HCT116 (cell line): Measurements from ENCODE around the gene GOT1. TPM values are rescaled to one million over a fixed set of nuclear protein-coding genes. Genes with fewer than 3 reads are reported as not detected.

Source experiments
- ATAC-seq: fragments of 200-7000 bp; cut with Tn5 transposase; 2 replicates; pipeline ENCODE4 v1.9.1; 2020; ENCODE audit warnings: mild to moderate bottlenecking, moderate library complexity
- BruUV-seq: library from RNA; stranded (reverse); fragments of 400-500 nt; replicated peaks from 2 replicates; lab custom pipeline; 2021; lab: Mats Ljungman, UMichigan
- CTCF ChIA-PET: fragments of 300-600 bp; sonication (Branson Sonifier 250); formaldehyde crosslinking; loops from one replicate; lab custom pipeline; 2021; ENCODE audit warnings: antibody characterized with exemption; lab: Charles Lee
- POLR2A ChIA-PET: fragments of 300-600, 350-600 bp; sonication (Branson Sonifier 250); formaldehyde crosslinking; loops from one replicate; lab custom pipeline; 2021; ENCODE audit warnings: antibody characterized with exemption; lab: Charles Lee
- RAD21 ChIA-PET, 2 experiments: fragments of 300-600 bp; sonication (Branson Sonifier 250); formaldehyde crosslinking; loops; one replicate each; lab custom pipeline; 2023; ENCODE audit warnings: low total read pairs in 2 of 2; ENCODE audit not compliant: uncharacterized antibody in 2 of 2, unreplicated experiment in 2 of 2, low non-redundant PET in 1 of 2; lab: Charles Lee
- DNase-seq: peaks from one replicate; pipeline ENCODE4 v3.0.0-alpha.2; 2010; ENCODE audit warnings: low read depth, low spot score
- H2AFZ ChIP-seq: fragments of 200-600 bp; shearing (Covaris generic), sonication (generic); 2 replicates; pipeline ENCODE4 v1.6.1; 2017; ENCODE audit warnings: low read depth, mixed run types, mixed read lengths, antibody characterized with exemption, low read length; ENCODE audit not compliant: poor library complexity, severe bottlenecking
- H3K27ac ChIP-seq: 2 replicates; pipeline ENCODE4 v1.5.1; 2012; ENCODE audit warnings: low read depth, low read length
- H3K27me3 ChIP-seq: fragments of 200-600 bp; sonication (generic); 2 replicates; pipeline ENCODE4 v1.6.1; 2016; ENCODE audit warnings: mixed run types, low read length, mixed read lengths; ENCODE audit not compliant: insufficient read depth
- H3K36me3 ChIP-seq, 2 experiments: fragments of 200-500 bp in 1 of 2; fragments of 200-600 bp in 1 of 2; sonication (Bioruptor generic) in 1 of 2; sonication (generic) in 1 of 2; 2 replicates each; pipeline versions ENCODE4 v1.5.1 to v1.6.1; 2014 to 2016; ENCODE audit warnings: low read length in 2 of 2, inconsistent platforms in 1 of 2, mixed read lengths in 1 of 2, mixed run types in 1 of 2; ENCODE audit not compliant: insufficient read depth in 2 of 2, control insufficient read depth in 1 of 2
- H3K4me1 ChIP-seq, 2 experiments: fragments of 200-600 bp in 1 of 2; sonication (generic) in 1 of 2; 2 replicates each; pipeline versions ENCODE4 v1.5.1 to v1.6.1; 2012 to 2017; ENCODE audit warnings: low read length in 2 of 2, inconsistent platforms in 1 of 2, mild to moderate bottlenecking in 1 of 2, mixed read lengths in 1 of 2, mixed run types in 1 of 2, moderate library complexity in 1 of 2; ENCODE audit not compliant: insufficient read depth in 2 of 2, control insufficient read depth in 1 of 2
- H3K4me2 ChIP-seq: fragments of 200-600 bp; sonication (generic); 2 replicates; pipeline ENCODE4 v1.6.1; 2017; ENCODE audit warnings: mixed run types, low read length, mixed read lengths
- H3K4me3 ChIP-seq, 2 experiments: fragments of 200-600 bp in 1 of 2; sonication (generic) in 1 of 2; replicated peaks in 1 of 2; 2 replicates each; pipeline ENCODE4 v1.5.1; 2011 to 2016; ENCODE audit warnings: low read length in 2 of 2, control low read depth in 1 of 2, low read depth in 1 of 2, mild to moderate bottlenecking in 1 of 2, mixed read lengths in 1 of 2, mixed run types in 1 of 2
- H3K79me2 ChIP-seq: fragments of 200-600 bp; sonication (generic); 2 replicates; pipeline ENCODE4 v1.6.1; 2017; ENCODE audit warnings: mild to moderate bottlenecking, mixed run types, low read length, moderate library complexity, mixed read lengths; ENCODE audit not compliant: insufficient read depth
- H3K9ac ChIP-seq: fragments of 200-600 bp; sonication (generic); 2 replicates; pipeline ENCODE4 v1.6.1; 2016; ENCODE audit warnings: low read length, mixed read lengths
- H3K9me2 ChIP-seq: fragments of 200-600 bp; sonication (generic), shearing (Covaris generic); 2 replicates; pipeline ENCODE4 v1.6.1; 2017; ENCODE audit warnings: mixed run types, mild to moderate bottlenecking, moderate library complexity; ENCODE audit not compliant: insufficient read depth
- H3K9me3 ChIP-seq, 2 experiments: fragments of 200-500 bp in 1 of 2; fragments of 200-600 bp in 1 of 2; sonication (Bioruptor generic) in 1 of 2; sonication (generic) in 1 of 2; 2 replicates each; pipeline ENCODE4 v1.6.1; 2014 to 2017; ENCODE audit warnings: low read length in 2 of 2, mixed read lengths in 2 of 2, inconsistent platforms in 1 of 2, low read depth in 1 of 2, mild to moderate bottlenecking in 1 of 2, mixed run types in 1 of 2, moderate library complexity in 1 of 2; ENCODE audit not compliant: control insufficient read depth in 1 of 2, insufficient read depth in 1 of 2
- H4K20me1 ChIP-seq: fragments of 200-600 bp; sonication (generic), shearing (Covaris generic); 2 replicates; pipeline ENCODE4 v1.6.1; 2017; ENCODE audit warnings: mixed run types, mild to moderate bottlenecking, moderate library complexity; ENCODE audit not compliant: insufficient read depth
- CBX3 ChIP-seq: IDR thresholded peaks from 2 replicates; pipeline ENCODE4 v1.6.1; 2012; ENCODE audit warnings: low read depth
- CEBPB ChIP-seq: IDR thresholded peaks from 2 replicates; pipeline ENCODE4 v1.6.1; 2012; ENCODE audit warnings: low read depth
- CTCF ChIP-seq, 3 experiments: fragments of 200-600 bp in 1 of 3; sonication (generic) in 1 of 3; IDR thresholded peaks in 2 of 3; conservative IDR thresholded peaks in 1 of 3; 2 replicates each; pipeline ENCODE4 v1.5.1; 2012 to 2017; ENCODE audit warnings: low read depth in 2 of 3, low read length in 2 of 3, antibody characterized with exemption in 1 of 3, borderline replicate concordance in 1 of 3, control low read depth in 1 of 3, mild to moderate bottlenecking in 1 of 3, mixed read lengths in 1 of 3, mixed run types in 1 of 3, moderate library complexity in 1 of 3; ENCODE audit not compliant: insufficient read depth in 1 of 3
- ELF1 ChIP-seq: IDR thresholded peaks from 2 replicates; pipeline ENCODE4 v1.6.1; 2012; ENCODE audit warnings: low read depth, borderline replicate concordance
- EZH2 ChIP-seq: fragments of 200-600 bp; sonication (generic); IDR thresholded peaks from 2 replicates; pipeline ENCODE4 v1.6.1; 2017; ENCODE audit warnings: antibody characterized with exemption, mixed run types
- FOSL1 ChIP-seq: IDR thresholded peaks from 2 replicates; pipeline ENCODE4 v1.6.1; 2012; ENCODE audit warnings: low read depth
- JUND ChIP-seq: IDR thresholded peaks from 2 replicates; pipeline ENCODE4 v1.6.1; 2012
- MAX ChIP-seq: IDR thresholded peaks from 2 replicates; pipeline ENCODE4 v1.6.1; 2012
- POLR2A ChIP-seq: IDR thresholded peaks from 2 replicates; pipeline ENCODE4 v1.7.0; 2011; ENCODE audit warnings: borderline replicate concordance; ENCODE audit not compliant: insufficient read depth, insufficient read length; ENCODE audit errors: extremely low read depth
- RAD21 ChIP-seq: IDR thresholded peaks from 2 replicates; pipeline ENCODE4 v1.6.1; 2012; ENCODE audit warnings: low read depth, mild to moderate bottlenecking
- REST ChIP-seq: IDR thresholded peaks from 2 replicates; pipeline ENCODE4 v1.6.1; 2012; ENCODE audit warnings: low read depth
- SIN3A ChIP-seq: IDR thresholded peaks from 2 replicates; pipeline ENCODE4 v1.6.1; 2012; ENCODE audit warnings: low read depth
- SP1 ChIP-seq: IDR thresholded peaks from 2 replicates; pipeline ENCODE4 v1.6.1; 2012; ENCODE audit warnings: low read depth
- TCF7L2 ChIP-seq: IDR thresholded peaks from 2 replicates; pipeline ENCODE4 v1.7.0; 2011; ENCODE audit warnings: borderline replicate concordance, inconsistent platforms; ENCODE audit not compliant: insufficient read depth, insufficient read length; ENCODE audit errors: extremely low read depth
- ZFX ChIP-seq: fragments of 450-650 bp; IDR thresholded peaks from 2 replicates; pipeline ENCODE4 v1.6.1; 2017
- ZNF274 ChIP-seq: fragments of 200-500 bp; sonication (Bioruptor generic); IDR thresholded peaks from 2 replicates; pipeline ENCODE4 v1.6.1; 2014; ENCODE audit warnings: mild to moderate bottlenecking, low read depth, low read length, inconsistent platforms
- intact Hi-C: fragments of 100-400 bp; cut with micrococcal nuclease; formaldehyde crosslinking; loops from 2 replicates; pipeline ENCODE4 v1.10.0; 2022
- total RNA-seq: library from RNA; stranded (reverse); gene quantifications from one replicate; pipeline ENCODE4 v1.2.1, GENCODE V29; 2021; ENCODE audit not compliant: unreplicated experiment

The GOT1 gene
- total RNA-seq, 1 experiment from 2014 or later = 135 TPM

GRCh38 chr10:99394761-99395386, 35.5 kb downstream of the GOT1 start:
- DNase-seq = no peak
- TF ChIP-seq ZNF274 (no peak), CEBPB (no peak), SIN3A (no peak), SP1 (no peak), MAX (no peak), CBX3 (no peak), EZH2 (no peak), REST (no peak), FOSL1 (no peak), JUND (no peak), ELF1 (no peak), ZFX (no peak), RAD21 (no peak), CTCF (IDR thresholded peaks at IDR 0.05 in 2 of 3, conservative IDR thresholded peaks at IDR 0.05 in 1 of 3; ENCODE audit: borderline replicate concordance in 1 of 3, insufficient read depth in 1 of 3, low read depth in 2 of 3, low read length in 2 of 3) (no peak), TCF7L2 (no peak), POLR2A (no peak)
- Histone ChIP-seq H3K9ac (no peak overlapping the region), H3K4me1 (peaks cover 15 to 31% of the 10 kb centered on the region in 2 experiments; a peak in 3 of 4 replicates), H3K79me2 (no peaks in the 10 kb centered on the region), H3K27me3 (peaks cover 4% of the 10 kb centered on the region), H3K4me2 (no peak overlapping the region), H3K9me2 (no peaks in the 10 kb centered on the region), H4K20me1 (no peaks in the 10 kb centered on the region), H3K4me3 (no peak overlapping the region), H2AFZ (no peak overlapping the region), H3K27ac (no peak overlapping the region), H3K36me3 (peaks cover 17 to 22% of the 10 kb centered on the region in 2 experiments), H3K9me3 (no peaks in the 10 kb centered on the region)
- CTCF ChIA-PET = no interaction called here
- RAD21 ChIA-PET = no interaction called here
- POLR2A ChIA-PET = no interaction called here
- intact Hi-C loops = loop anchor here (5.0 kb wide), 2 partner anchors 202 to 317 kb away; no protein-coding TSS in a partner anchor
- no TSS peak for BruUV-seq
- ATAC-seq = no peak
